ENCODE measurements around the gene C8G.

Gene C8G

GRCh38 chr9:136985027-136985602 lies 40.1 kb downstream of the C8G start:
- no peak for DNase-seq

- no peak for DNase-seq
These were observed 40.8 kb downstream of the C8G start for GRCh38 chr9:136985853-136986252.

DNA sequence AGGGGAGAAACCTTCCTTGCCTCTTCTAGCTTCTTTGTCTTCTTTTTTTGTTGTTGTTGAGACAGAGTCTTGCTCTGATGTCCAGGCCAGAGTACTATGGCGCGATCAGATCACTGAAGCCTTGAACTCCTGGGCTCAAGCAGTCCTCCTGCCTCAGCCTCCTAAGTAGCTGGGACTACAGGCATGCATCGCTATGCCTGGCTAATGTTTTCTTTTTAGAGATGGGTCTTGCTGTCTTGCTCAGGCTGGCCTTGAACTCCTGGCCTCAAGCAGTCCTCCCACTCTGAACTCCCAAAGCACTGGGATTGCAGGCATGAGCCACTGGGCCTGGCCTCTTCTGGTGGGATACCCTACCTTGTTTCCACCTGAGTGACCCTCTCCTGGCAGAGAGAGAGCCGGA lies 43.8 kb downstream of the C8G start:
- DNase-seq = no peak

GRCh38 chr9:136990242-136990911 lies 45.3 kb downstream of the C8G start:
- DNase-seq = no peak

DNA sequence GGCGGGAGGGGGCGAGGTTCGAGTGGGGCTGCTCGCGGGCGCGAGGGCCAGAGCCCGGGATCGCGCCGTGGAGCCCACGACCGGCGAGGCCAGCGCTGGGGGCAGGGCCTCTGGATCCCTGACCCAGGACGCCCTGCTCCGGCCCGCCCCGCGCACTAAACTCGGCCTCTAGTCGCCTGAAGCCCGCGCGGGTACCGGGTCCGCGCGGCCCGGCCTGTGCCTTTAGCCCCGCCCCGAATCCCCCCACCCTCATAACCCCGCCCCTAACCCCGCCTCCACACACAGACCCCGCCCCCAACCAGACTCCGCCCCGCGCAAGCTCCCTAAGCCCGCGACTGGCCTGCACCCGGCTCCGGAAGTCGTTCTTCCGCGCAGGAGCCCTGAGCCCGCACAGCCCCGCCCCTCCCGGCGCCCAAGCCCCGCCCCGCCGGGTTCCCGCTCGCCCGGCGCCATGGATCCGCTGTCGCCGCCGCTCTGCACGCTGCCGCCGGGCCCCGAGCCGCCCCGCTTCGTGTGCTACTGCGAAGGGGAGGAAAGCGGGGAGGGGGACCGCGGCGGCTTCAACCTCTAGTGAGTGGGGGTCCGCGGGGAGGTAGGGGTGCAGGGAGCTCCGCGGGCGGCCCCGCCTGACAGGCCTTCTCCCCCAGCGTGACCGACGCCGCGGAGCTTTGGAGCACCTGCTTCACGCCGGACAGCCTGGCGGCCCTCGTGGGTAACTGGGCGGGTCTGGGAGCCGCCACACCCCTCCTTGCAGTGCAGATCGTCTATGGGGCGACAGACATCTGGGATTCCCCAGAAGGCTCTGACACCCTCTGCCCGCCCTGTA lies 47.2 kb downstream of the C8G start, which contains the start of gene PAXX:
Gene PAXX, plus strand, starts transcription at position 430 of the 826 bp plus-strand sequence. Its CDS starts 22 bp downstream, at position 452.
- peak; percentile 52 to 91 for DNase-seq

GRCh38 chr9:136992819-136993369 lies 47.9 kb downstream of the C8G start:
- DNase-seq = no peak

DNA sequence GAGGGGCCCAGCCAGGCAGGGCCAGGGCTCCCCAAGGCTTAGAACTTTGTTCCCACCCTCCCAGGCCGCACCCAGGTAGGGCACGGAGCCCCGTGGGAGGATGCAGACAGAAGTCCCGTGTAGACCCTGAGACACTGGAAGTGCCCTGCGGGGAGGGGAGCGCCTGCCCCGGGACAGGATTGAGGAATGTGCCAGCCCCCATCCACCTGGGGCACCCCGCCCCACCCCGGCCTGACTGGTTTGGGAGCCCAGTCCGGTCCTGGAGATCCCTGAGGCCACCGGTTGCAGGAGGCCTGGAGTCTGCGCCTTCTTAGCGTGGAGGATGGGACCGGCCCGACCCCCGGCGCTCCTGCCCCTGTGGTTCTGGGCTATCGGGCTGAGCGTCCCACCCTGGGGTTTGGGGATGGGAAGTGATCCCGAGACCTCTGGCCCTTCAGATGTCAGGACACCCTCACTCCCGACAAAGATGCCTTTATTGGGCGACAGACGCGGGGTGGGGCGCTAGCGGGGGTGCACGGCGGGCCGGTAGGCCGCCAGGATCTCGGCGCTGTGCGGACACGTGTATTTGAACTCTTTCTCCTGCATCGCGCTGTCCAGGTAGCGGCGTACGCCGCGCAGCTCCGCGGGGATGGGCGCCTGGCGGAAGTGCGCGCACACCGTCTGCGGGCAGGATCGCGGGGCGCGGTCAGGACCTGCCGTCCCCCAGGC lies 49.3 kb downstream of the C8G start:
- DNase-seq = no peak

- no peak for DNase-seq
These were observed 49.8 kb downstream of the C8G start for GRCh38 chr9:136994888-136995230.

GRCh38 chr9:136995362-136995761 lies 50.3 kb downstream of the C8G start:
- no peak for DNase-seq

DNA sequence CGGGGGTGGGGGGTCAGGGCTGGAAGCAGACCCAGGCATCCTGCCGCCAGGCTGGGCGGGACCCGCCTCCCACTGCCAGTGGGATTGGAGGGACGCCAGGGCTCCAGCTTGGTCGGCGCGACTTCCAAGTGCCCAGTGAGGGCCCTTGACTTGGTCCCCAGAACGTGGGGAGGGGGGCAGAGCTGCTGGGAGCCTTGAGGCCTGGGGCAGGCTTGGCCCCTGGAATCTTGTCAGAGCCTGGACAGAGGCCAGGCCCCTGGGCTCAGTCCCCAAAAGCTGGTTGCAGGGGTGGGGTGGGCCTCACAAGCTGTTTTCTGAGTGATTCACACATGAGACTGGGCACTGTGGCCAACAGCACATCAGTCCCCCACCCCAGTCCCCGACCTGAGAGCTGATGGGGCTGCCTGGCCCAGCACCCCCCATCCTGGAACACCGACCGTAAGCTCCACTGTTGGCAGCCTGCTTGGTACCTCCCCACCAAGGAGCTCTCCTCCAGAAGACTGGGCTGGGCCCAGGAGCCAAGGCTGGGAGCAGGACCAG lies 50.8 kb downstream of the C8G start:
- DNase-seq = no peak

Data from NCI-H526 (cell line).